NCI-H510A (cell line): ENCODE results near the gene STK32B.
"Not testable (repeated sequence)": the region's sequence is repeated elsewhere in the genome, so short reads cannot be mapped to it uniquely, and the experiment has no call there.

Experiments used
- DNase-seq: peaks from one replicate; lab custom pipeline; 2025; lab: John Stamatoyannopoulos, UW

Gene STK32B

DNA sequence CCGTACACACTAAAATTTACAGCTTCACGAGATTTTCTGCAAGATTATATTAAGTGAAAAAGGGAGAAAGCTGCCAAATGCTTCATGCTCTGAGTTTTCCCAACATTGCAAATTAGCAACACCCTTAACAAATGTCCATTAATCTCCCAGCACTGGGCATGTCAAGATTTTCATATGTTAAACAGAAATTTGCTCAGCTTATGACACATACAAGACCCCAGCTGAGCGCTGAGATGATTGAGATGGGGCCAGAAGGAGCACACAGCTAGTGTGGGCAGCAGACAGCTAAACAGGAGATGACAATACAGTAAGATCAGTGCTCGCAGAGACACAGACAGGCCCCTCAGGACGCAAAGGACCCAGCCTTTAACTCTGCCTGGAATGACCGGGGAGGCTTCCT, 208.8 kb downstream of the STK32B start:
- no peak for DNase-seq

DNA sequence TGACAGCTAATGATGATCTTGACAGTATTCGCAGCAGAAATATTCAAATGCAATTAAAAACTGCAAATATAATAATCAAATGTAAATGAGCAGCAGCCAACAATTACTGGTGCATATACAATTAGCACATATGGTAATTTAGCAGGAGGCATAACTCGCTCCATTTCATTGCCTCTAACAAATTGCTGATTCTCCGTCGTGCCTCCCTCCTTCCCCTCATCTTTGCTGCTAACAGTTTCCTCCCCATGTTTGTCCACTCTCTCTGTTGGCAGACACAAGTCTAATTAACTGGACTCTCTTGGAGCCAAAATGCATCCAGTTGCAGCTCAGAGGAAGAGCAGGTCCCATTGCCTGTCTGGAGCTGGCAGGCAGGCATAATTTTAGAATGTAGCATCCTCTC, 210.6 kb downstream of the STK32B start:
- no peak for DNase-seq

DNA sequence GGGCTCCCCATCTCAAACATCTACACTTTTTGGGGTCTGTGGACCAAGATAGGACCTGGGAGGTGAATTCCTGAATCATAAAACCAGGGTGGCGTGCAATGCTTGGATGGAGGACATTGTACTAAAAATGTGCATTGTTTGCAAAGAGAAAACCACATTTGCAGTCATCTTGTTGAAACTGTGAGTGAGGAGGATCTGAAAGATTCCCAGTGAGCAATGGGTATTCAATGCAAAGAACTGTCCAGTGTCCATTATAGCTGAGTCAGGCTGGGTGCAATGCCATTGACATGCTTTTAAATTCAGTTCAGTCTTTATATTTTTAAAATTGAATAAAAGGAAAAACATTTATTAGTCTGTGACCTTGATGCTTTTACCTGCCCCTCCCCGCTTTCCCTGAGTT, 215.7 kb downstream of the STK32B start:
- no peak for DNase-seq

DNA sequence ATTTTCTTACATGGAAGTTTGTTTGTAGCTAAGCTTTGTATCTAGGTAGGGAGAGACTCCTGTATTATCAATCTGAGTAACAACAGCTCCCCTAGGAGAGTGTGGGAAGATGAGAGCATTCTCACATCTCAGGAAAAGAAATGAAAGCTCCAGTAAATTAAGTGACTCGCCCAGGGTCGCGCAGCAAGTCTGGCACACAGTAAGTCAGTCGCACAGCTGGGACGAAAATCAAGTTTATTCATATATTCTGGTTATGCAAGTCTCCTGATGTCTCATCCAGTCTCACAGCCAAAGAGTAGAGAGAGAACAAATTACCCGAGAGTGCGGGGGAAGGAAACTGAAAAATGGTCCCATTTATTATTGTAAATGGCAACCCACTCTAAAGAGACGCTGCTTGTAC, 216.1 kb downstream of the STK32B start:
- DNase-seq: no peak

DNA sequence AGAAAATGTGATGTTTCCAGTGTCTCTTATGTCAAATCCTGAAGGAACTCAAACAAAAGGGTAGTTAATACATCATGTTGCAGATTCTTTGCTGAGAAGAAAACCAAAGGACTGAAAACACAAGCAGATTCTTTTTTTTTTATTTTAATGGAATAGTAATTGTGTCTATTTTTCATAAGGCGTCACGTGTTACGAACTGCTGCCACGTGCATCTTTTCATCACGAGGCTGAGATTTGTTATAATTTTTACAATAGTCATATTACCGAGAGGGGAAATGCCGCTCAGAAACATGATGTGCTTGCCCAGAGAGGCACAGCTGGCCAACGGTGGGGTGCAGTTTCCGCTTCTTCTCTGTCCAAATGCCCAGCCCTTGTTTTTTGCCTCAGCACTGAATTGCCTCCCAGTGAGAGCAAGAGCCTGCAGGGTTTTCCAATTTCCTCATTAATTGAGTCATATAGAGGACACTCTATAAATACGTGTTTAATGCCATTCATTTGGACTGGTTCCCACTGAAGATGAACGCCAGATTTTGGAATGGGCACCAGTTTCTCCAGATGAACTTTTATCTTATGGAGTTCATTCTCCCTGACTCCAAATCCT, 225.3 kb downstream of the STK32B start:
- DNase-seq: no peak

DNA sequence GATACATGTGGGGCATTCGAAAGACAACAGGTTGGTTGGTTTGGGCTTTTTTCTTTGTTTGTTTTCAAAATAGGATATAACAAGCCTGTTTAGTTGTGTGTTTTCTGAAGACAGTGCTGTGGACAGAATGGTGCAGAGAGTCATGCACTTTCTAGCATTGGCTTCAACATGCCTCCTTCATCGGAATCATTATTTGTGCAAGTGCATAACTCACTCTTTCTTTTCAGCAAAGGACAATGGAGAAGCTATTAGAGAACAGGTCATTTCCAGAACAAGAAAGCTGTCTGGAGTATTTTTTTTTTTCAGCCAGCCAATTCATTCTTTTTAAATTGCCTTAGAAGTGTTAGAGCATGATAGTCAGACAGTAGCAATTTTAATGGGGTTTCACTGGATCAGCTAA, 225.8 kb downstream of the STK32B start:
- no peak for DNase-seq

DNA sequence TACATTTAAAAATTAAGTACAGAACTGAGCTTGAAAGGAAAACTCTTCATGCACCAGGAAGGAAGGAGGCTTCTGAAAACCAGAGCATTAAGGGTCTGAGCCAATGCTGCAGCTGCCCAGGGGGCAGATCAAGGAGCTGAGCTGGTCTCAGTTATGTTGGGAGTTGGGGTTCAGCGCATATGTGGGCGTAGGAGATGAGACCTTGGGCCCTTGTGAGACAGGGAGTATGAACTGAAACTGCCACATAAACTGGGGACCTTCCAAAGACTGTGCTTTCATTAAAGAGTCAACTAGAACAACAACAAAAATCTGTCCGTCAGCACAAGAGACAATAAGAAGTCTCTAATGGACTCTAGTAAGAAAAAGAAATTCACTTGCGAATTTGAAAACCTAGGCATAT, 226.9 kb downstream of the STK32B start:
- no peak for DNase-seq

DNA sequence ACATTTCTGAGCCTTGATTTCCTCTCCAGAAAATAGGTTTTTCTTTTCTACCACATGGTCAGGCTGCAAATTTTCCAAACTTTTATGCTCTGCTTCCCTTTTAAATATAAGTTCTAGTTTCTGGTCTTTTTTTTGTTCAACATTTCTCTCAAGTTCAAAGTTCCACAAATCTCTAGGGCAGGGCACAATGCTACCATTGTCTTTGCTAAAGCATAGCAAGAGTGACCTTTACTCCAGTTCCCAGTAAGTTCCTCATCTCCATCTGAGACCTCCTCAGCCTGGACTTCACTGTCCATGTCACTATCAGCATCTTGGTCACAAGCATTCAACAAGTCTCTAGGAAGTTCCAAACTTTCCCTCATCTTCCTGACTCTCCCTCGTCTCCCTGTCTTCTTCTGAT, 228.8 kb downstream of the STK32B start:
- not testable (repeated sequence) for DNase-seq

DNA sequence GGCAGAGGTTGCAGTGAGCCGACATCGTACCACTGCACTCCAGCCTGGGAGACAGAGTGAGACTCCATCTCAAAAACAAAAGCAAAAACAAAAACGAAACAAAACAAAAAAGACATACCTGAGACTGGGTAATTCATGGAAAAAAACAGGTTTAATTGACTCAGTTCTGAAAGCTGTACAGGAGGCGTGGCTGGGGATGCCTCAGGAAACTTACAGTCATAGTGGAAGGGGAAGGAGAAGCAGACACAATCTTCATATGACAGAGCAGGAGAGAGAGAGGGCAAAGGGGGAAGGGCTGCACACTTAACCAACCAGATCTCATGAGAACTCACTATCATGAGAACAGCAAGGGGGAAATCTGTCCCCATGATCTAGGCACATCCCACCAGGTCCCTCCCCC, 229.5 kb downstream of the STK32B start:
- DNase-seq: no peak

DNA sequence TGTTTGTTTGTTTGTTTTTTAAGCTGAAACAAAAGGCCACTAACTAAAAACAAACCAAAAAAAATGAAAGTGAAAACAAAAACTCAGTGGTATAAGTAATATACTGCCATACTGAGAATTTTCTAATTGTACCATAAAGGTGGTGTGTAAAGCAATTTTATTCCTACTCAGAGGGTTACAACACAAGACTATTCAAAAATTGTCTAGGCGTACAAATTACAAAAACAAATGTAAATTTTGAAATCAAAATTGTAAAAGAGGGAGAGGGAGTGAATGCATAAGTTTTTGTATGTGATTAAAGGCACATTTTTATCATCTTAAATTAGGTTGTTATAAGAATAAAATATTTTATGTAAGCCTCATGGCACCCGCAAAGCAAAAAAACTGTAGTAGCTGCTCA, 232.6 kb downstream of the STK32B start:
- DNase-seq: no peak

DNA sequence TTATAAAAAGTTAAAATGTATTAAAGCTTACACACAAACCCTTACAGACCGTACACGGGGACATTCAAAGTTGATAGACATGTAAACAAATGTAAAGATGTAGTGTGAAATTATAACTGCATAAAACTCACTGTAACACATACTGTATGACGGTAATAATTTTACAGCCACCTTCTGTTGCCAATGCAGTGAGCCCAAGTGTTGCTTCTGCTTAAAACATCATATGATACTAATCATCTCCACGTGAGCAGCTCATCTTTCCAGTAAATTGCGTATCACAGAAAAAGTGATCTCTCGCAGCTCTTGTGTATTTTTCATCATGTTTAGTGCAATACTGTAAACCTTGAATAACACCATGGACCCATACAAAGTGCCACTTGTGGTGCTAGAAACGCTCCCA, 233.2 kb downstream of the STK32B start:
- DNase-seq: no peak

DNA sequence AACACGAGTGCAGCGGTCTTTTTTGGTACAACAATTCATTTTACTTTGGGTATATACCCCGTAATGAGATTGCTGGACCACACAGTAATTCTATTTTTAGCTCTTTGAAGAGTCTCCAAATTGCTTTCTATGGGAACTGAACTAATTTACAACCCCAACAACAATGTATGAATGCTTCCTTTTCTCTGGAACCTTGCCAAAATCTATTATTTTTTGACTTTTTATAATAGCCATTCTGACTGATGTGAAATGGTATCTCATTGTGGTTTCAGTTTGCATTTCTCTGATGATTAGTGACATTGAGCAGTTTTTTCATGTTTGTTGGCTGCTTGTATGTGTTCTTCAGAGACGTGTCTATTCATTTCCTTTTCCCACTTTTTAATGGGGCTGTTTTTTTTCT, 240.8 kb downstream of the STK32B start:
- DNase-seq: no peak

DNA sequence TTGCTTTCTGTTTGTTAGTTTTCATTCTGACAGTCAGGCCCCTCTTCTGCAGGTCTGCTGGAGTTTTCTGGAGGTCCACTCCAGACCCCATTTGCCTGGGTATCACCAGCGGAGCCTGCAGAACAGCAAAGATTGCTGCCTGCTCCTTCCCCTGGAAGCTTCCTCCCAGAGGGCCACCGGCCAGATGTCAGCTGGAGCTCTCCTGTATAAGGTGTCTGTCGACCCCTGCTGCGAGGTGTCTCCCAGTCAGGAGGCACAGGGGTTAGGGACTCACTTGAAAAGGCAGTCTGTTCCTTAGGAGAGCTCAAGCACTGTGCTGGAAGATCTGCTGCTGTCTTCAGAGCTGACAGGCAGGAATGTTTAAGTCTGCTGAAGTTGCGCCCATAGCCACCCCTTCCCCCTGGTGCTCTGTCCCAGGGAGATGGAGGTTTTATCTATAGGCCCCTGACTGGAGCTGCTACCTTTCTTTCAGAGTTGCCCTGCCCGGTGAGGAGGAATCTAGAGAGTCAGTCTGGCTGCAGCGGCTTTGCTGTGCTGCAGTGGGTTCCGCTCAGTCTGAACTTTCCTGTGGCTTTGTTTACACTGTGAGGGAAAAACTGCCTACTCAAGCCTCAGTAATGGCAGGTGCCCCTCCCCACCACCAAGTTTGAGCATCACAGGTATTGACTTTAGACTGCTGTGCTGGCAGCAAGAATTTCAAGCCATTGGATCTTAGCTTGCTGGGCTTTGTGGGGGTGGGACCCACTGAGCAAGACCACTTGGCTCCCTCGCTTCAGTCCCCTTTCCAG, 246.9 kb downstream of the STK32B start:
- not testable (repeated sequence) for DNase-seq

DNA sequence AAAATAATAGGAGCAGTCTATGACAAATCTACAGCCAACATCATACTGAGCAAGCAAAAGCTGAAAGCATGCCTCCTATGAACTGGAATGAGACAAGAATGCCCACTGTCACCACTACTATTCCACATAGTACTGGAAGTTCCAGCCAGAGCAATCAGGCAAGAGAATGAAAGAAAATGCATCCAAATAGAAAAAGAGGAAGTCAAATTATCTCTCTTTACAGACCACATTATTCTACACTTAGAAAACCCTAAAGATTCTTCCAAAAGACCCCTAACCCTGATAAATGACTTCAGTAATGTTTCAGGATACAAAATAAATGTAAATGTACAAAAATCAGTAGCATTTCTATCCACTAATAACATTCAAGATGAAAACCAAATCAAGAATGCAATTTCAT, 249.0 kb downstream of the STK32B start:
- no peak for DNase-seq

DNA sequence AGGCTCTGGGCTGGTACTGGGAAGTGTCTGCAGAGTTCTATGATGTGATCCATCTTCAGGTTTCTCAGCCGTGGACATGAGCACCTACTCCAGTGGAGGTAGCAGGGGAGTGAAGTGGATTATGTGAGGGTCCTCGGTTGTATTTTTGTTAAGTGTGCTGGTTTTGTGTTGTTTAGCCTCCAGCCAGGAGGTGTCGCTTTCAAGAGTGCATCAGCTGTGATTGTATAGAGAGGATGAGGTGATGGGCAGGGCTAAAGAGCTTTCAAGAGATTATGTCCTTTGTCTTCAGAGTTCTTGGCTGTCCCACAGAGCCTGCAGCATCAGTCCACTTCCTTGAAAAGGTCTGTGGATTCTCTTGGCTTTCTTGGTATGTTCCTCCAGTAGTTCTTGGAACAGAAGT, 256.6 kb downstream of the STK32B start:
- DNase-seq: no peak

DNA sequence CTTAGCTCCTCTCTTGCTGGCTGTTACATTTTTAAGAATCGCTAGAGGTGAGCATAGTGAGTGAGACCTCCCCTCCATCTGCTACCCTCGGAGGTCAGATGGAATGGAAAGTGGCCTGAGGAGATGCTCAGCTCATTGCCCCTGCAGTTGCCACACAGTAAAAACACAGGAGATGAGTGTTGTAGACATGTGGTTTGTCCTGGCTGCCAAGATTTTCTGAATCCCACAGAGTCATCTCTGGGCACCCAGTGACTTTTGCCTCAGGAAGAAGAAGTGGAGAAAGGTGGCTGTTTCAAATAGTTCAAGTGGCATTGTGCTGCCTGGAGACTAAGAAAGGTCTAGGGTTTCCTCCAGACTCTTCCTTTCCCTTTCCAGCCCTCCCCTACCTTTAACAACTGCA, 271.0 kb downstream of the STK32B start:
- DNase-seq: no peak

DNA sequence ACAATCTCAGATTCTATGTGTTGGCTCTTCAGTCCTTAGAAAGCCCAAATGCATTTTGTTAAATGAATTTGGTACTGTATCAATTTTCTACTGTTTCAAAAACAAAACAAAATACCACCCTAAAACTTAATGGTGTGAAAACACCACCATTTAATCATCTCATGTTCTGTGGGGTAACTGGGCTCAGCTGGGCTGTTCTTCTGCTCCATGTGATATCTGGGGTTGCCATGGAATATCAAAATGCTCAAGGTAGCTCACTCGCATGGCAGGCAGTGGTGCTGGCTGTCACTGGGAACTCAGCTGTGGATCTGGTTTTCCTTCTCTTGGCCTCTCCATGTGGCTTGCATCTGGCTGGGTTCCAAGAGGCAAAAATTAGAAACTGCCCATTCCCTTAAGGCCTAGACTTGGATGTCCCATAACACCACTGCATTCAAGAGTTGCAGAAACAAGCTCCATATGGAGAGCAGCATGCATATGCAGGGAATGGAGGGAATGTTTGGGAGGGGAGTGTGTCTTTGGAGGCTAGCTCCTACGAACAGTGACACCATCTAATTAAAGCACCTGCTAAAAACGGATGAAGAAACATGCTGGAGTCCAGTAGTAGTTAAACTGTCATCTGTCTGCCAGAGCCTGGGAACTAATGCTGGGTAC, 279.2 kb downstream of the STK32B start:
- no peak for DNase-seq

DNA sequence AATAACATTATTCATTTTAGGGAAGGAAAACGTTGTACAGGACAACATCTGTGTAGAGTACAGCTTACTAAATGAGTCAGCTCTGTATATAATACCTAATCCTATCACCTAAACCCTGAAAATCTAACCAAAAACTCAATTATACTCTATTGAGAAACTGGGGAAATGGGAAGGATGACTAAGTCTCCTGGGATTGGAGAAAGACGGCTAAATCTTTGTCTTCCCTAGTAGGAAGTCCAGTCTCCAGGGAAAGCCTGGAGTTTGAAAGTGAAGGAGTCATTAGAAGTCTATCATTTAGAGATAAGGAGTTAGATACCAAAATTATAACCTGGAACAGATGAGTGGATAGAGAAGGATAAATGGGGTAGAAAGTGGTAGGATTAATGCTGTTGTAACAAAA, 286.5 kb downstream of the STK32B start:
- DNase-seq: no peak

DNA sequence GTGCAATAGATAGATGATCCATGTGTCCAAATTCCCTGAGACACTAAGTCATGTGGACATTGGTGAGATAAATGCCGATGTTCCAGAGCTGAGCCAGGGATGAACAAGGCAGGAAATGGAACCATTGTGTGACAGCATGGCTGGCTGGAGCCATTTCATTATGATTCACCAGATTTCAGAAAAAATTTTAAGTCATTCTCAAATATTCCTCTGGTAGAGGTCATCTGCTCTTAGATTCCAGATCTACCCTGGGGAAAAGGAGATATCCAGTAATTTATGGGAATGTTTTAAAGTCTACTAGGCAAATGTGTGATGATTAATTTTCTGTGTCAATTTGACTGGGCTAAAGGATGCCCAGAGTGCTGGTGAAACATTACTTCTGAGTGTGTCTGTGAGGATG, 287.3 kb downstream of the STK32B start:
- DNase-seq: no peak

DNA sequence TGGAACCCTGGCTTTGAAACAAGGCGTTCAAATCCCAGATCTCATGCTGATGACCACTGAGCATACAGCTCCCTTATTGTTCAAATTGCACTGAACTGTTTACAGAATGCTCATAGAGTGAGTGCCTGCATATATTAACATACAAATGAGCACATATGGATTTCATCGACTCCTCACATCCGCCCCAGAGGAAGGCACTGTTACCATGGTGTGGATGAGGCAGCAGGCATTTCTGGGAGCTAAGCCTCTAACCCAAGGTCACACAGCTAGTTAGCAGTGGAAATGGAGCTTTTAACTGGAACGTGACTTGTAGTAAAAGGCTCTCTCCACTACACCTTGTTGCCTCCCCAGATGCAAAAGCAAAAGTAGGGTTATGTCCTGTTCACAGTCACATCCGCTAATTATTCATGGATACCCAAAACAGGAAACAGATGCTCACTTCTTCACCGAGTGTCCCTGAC, 289.7 kb downstream of the STK32B start:
- no peak for DNase-seq

DNA sequence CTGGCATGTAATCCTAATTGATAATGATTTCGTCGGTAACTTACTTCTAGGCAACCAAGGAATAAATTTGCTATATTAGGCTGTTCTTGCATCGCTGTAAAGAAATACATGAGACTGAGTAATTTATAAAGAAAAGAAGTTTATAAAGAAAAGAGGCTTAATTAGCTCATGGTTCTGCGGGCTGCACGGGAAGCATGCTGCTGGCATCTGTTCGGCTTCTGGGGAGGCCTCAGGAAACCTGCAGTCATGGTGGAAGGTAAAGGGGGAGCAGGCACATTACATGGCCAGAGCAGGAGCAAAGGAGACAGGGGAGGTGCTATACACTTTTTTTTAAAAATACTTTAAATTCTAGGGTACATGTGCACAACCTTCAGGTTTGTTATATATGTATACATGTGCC, 290.2 kb downstream of the STK32B start:
- no peak for DNase-seq

DNA sequence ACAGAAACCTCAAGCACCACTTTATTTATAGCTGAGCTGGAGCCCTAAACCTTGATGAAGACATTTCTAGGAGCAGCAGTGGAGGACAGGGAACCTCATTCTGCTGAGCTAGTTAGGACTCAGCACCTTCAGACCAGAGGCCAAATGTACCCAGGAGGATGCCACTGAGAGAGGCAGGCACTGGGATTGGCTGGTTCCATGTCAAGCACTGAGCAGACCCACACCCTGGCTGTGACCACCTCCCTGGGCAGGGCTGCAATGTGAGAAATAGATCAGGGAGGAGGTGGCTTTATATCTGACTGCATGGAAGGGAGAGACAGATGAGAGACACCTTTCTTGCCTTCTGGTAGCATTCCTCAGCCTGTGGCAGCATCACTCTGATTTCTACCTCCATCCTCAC, 304.6 kb downstream of the STK32B start:
- DNase-seq: no peak

DNA sequence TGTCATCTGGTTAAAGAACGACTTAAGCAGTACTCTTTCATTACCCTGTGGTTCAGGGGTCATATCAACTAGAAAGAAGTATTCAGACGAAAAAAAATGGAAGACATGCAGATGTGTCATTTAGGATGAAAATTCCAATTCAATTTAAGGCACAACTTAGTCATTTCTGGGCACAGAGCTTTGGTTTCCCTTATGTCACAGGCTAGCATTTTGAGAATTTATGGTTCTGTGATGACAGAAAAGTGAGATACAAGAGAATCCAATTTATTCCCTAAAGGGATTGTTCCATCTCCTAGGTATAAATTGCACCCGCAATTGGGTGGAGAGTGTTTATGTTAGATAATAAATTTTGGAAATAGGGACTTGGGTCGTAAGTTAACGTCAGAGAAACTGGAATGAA, 306.6 kb downstream of the STK32B start:
- DNase-seq: no peak
